Pons (tissue), 1 donor: ENCODE data around the gene MYO1H.
A peak's percentile ranks its signal among the peaks of the same experiment; 100 is the strongest.
"Not testable (repeated sequence)": the region's sequence is repeated elsewhere in the genome, so short reads cannot be mapped to it uniquely, and the experiment has no call there.

Experiments
- DNase-seq: peaks from one replicate; pipeline ENCODE4 v3.0.0-alpha.2; 2016; ENCODE audit warnings: low spot score

Gene MYO1H

GRCh38 chr12:109473526-109474270 lies 126.0 kb downstream of the MYO1H start:
- DNase-seq = not testable (repeated sequence)

GRCh38 chr12:109475121-109475520 lies 127.4 kb downstream of the MYO1H start:
- DNase-seq = no peak

- DNase-seq = no peak
Observed at GRCh38 chr12:109475993-109476806, 128.5 kb downstream of the MYO1H start.

GRCh38 chr12:109476807-109477184 lies 129.1 kb downstream of the MYO1H start:
- DNase-seq = no peak

GRCh38 chr12:109477185-109477962 lies 129.7 kb downstream of the MYO1H start, which contains the start of the genes KCTD10 and UBE3B:
TSS of gene KCTD10 (minus strand) at chr12:109477300. CDS start at chr12:109477262, 38 bp downstream.
TSS of gene UBE3B (plus strand) at chr12:109477634. CDS start at chr12:109483552, 5,918 bp downstream.
- peak; percentile 84 for DNase-seq

GRCh38 chr12:109477963-109478315 lies 130.2 kb downstream of the MYO1H start:
- no peak for DNase-seq

GRCh38 chr12:109479761-109480160 lies 132.1 kb downstream of the MYO1H start:
- DNase-seq = no peak

GRCh38 chr12:109480356-109480755 lies 132.7 kb downstream of the MYO1H start:
- no peak for DNase-seq

- DNase-seq = no peak
Observed at GRCh38 chr12:109481863-109482262, 134.2 kb downstream of the MYO1H start.

- DNase-seq = no peak
Observed at GRCh38 chr12:109482491-109482890, 134.8 kb downstream of the MYO1H start.

GRCh38 chr12:109482894-109483293 lies 135.2 kb downstream of the MYO1H start:
- no peak for DNase-seq

GRCh38 chr12:109483346-109483745 lies 135.6 kb downstream of the MYO1H start:
- DNase-seq = no peak

GRCh38 chr12:109485201-109485600 lies 137.5 kb downstream of the MYO1H start:
- no peak for DNase-seq

GRCh38 chr12:109487181-109488050 lies 139.7 kb downstream of the MYO1H start:
- DNase-seq = no peak

- DNase-seq = no peak
Observed at GRCh38 chr12:109488051-109488665, 140.5 kb downstream of the MYO1H start.

- DNase-seq = no peak
Observed at GRCh38 chr12:109489016-109489954, 141.6 kb downstream of the MYO1H start.

GRCh38 chr12:109489955-109490565 lies 142.4 kb downstream of the MYO1H start:
- DNase-seq = no peak

GRCh38 chr12:109491671-109492070 lies 144.0 kb downstream of the MYO1H start:
- no peak for DNase-seq

GRCh38 chr12:109492371-109492770 lies 144.7 kb downstream of the MYO1H start:
- DNase-seq = no peak
